HCT116 (cell line): ENCODE measurements around the gene CLEC3B. TPM values are rescaled to one million over a fixed set of nuclear protein-coding genes. Genes with fewer than 3 reads are reported as not detected.

ENCODE experiments used
- ATAC-seq: fragments of 200-7000 bp; cut with Tn5 transposase; 2 replicates; pipeline ENCODE4 v1.9.1; 2020; ENCODE audit warnings: mild to moderate bottlenecking, moderate library complexity
- BruUV-seq: library from RNA; stranded (reverse); fragments of 400-500 nt; replicated peaks from 2 replicates; lab custom pipeline; 2021; lab: Mats Ljungman, UMichigan
- CTCF ChIA-PET: fragments of 300-600 bp; sonication (Branson Sonifier 250); formaldehyde crosslinking; loops from one replicate; lab custom pipeline; 2021; ENCODE audit warnings: antibody characterized with exemption; lab: Charles Lee
- POLR2A ChIA-PET: fragments of 300-600, 350-600 bp; sonication (Branson Sonifier 250); formaldehyde crosslinking; loops from one replicate; lab custom pipeline; 2021; ENCODE audit warnings: antibody characterized with exemption; lab: Charles Lee
- RAD21 ChIA-PET, 2 experiments: fragments of 300-600 bp; sonication (Branson Sonifier 250); formaldehyde crosslinking; loops; one replicate each; lab custom pipeline; 2023; ENCODE audit warnings: low total read pairs in 2 of 2; ENCODE audit not compliant: uncharacterized antibody in 2 of 2, unreplicated experiment in 2 of 2, low non-redundant PET in 1 of 2; lab: Charles Lee
- DNase-seq: peaks from one replicate; pipeline ENCODE4 v3.0.0-alpha.2; 2010; ENCODE audit warnings: low read depth, low spot score
- H2AFZ ChIP-seq: fragments of 200-600 bp; shearing (Covaris generic), sonication (generic); 2 replicates; pipeline ENCODE4 v1.6.1; 2017; ENCODE audit warnings: low read depth, mixed run types, mixed read lengths, antibody characterized with exemption, low read length; ENCODE audit not compliant: poor library complexity, severe bottlenecking
- H3K27ac ChIP-seq: 2 replicates; pipeline ENCODE4 v1.5.1; 2012; ENCODE audit warnings: low read depth, low read length
- H3K27me3 ChIP-seq: fragments of 200-600 bp; sonication (generic); 2 replicates; pipeline ENCODE4 v1.6.1; 2016; ENCODE audit warnings: mixed run types, low read length, mixed read lengths; ENCODE audit not compliant: insufficient read depth
- H3K36me3 ChIP-seq, 2 experiments: fragments of 200-500 bp in 1 of 2; fragments of 200-600 bp in 1 of 2; sonication (Bioruptor generic) in 1 of 2; sonication (generic) in 1 of 2; 2 replicates each; pipeline versions ENCODE4 v1.5.1 to v1.6.1; 2014 to 2016; ENCODE audit warnings: low read length in 2 of 2, inconsistent platforms in 1 of 2, mixed read lengths in 1 of 2, mixed run types in 1 of 2; ENCODE audit not compliant: insufficient read depth in 2 of 2, control insufficient read depth in 1 of 2
- H3K4me1 ChIP-seq, 2 experiments: fragments of 200-600 bp in 1 of 2; sonication (generic) in 1 of 2; 2 replicates each; pipeline versions ENCODE4 v1.5.1 to v1.6.1; 2012 to 2017; ENCODE audit warnings: low read length in 2 of 2, inconsistent platforms in 1 of 2, mild to moderate bottlenecking in 1 of 2, mixed read lengths in 1 of 2, mixed run types in 1 of 2, moderate library complexity in 1 of 2; ENCODE audit not compliant: insufficient read depth in 2 of 2, control insufficient read depth in 1 of 2
- H3K4me2 ChIP-seq: fragments of 200-600 bp; sonication (generic); 2 replicates; pipeline ENCODE4 v1.6.1; 2017; ENCODE audit warnings: mixed run types, low read length, mixed read lengths
- H3K4me3 ChIP-seq, 2 experiments: fragments of 200-600 bp in 1 of 2; sonication (generic) in 1 of 2; replicated peaks in 1 of 2; 2 replicates each; pipeline ENCODE4 v1.5.1; 2011 to 2016; ENCODE audit warnings: low read length in 2 of 2, control low read depth in 1 of 2, low read depth in 1 of 2, mild to moderate bottlenecking in 1 of 2, mixed read lengths in 1 of 2, mixed run types in 1 of 2
- H3K79me2 ChIP-seq: fragments of 200-600 bp; sonication (generic); 2 replicates; pipeline ENCODE4 v1.6.1; 2017; ENCODE audit warnings: mild to moderate bottlenecking, mixed run types, low read length, moderate library complexity, mixed read lengths; ENCODE audit not compliant: insufficient read depth
- H3K9ac ChIP-seq: fragments of 200-600 bp; sonication (generic); 2 replicates; pipeline ENCODE4 v1.6.1; 2016; ENCODE audit warnings: low read length, mixed read lengths
- H3K9me2 ChIP-seq: fragments of 200-600 bp; sonication (generic), shearing (Covaris generic); 2 replicates; pipeline ENCODE4 v1.6.1; 2017; ENCODE audit warnings: mixed run types, mild to moderate bottlenecking, moderate library complexity; ENCODE audit not compliant: insufficient read depth
- H3K9me3 ChIP-seq, 2 experiments: fragments of 200-500 bp in 1 of 2; fragments of 200-600 bp in 1 of 2; sonication (Bioruptor generic) in 1 of 2; sonication (generic) in 1 of 2; 2 replicates each; pipeline ENCODE4 v1.6.1; 2014 to 2017; ENCODE audit warnings: low read length in 2 of 2, mixed read lengths in 2 of 2, inconsistent platforms in 1 of 2, low read depth in 1 of 2, mild to moderate bottlenecking in 1 of 2, mixed run types in 1 of 2, moderate library complexity in 1 of 2; ENCODE audit not compliant: control insufficient read depth in 1 of 2, insufficient read depth in 1 of 2
- H4K20me1 ChIP-seq: fragments of 200-600 bp; sonication (generic), shearing (Covaris generic); 2 replicates; pipeline ENCODE4 v1.6.1; 2017; ENCODE audit warnings: mixed run types, mild to moderate bottlenecking, moderate library complexity; ENCODE audit not compliant: insufficient read depth
- CBX3 ChIP-seq: IDR thresholded peaks from 2 replicates; pipeline ENCODE4 v1.6.1; 2012; ENCODE audit warnings: low read depth
- CEBPB ChIP-seq: IDR thresholded peaks from 2 replicates; pipeline ENCODE4 v1.6.1; 2012; ENCODE audit warnings: low read depth
- EGR1 ChIP-seq: IDR thresholded peaks from 2 replicates; pipeline ENCODE4 v1.6.1; 2012; ENCODE audit warnings: low read depth
- ELF1 ChIP-seq: IDR thresholded peaks from 2 replicates; pipeline ENCODE4 v1.6.1; 2012; ENCODE audit warnings: low read depth, borderline replicate concordance
- EZH2 ChIP-seq: fragments of 200-600 bp; sonication (generic); IDR thresholded peaks from 2 replicates; pipeline ENCODE4 v1.6.1; 2017; ENCODE audit warnings: antibody characterized with exemption, mixed run types
- EZH2phosphoT487 ChIP-seq: fragments of 200-600 bp; IDR thresholded peaks from 2 replicates; pipeline ENCODE4 v1.6.1; 2018; ENCODE audit warnings: antibody characterized with exemption, borderline replicate concordance
- FOSL1 ChIP-seq: IDR thresholded peaks from 2 replicates; pipeline ENCODE4 v1.6.1; 2012; ENCODE audit warnings: low read depth
- JUND ChIP-seq: IDR thresholded peaks from 2 replicates; pipeline ENCODE4 v1.6.1; 2012
- POLR2A ChIP-seq: IDR thresholded peaks from 2 replicates; pipeline ENCODE4 v1.7.0; 2011; ENCODE audit warnings: borderline replicate concordance; ENCODE audit not compliant: insufficient read depth, insufficient read length; ENCODE audit errors: extremely low read depth
- POLR2AphosphoS5 ChIP-seq: IDR thresholded peaks from 2 replicates; pipeline ENCODE4 v1.6.1; 2011; ENCODE audit warnings: mild to moderate bottlenecking, low read depth, low read length, moderate library complexity
- SP1 ChIP-seq: IDR thresholded peaks from 2 replicates; pipeline ENCODE4 v1.6.1; 2012; ENCODE audit warnings: low read depth
- SRF ChIP-seq: IDR thresholded peaks from 2 replicates; pipeline ENCODE4 v1.6.1; 2012; ENCODE audit warnings: low read depth
- TCF7L2 ChIP-seq: IDR thresholded peaks from 2 replicates; pipeline ENCODE4 v1.7.0; 2011; ENCODE audit warnings: borderline replicate concordance, inconsistent platforms; ENCODE audit not compliant: insufficient read depth, insufficient read length; ENCODE audit errors: extremely low read depth
- YY1 ChIP-seq: IDR thresholded peaks from 2 replicates; pipeline ENCODE4 v1.6.1; 2011; ENCODE audit warnings: low read length, low read depth, moderate library complexity, mild to moderate bottlenecking; ENCODE audit not compliant: insufficient replicate concordance; ENCODE audit errors: extremely low read depth
- ZNF274 ChIP-seq: fragments of 200-500 bp; sonication (Bioruptor generic); IDR thresholded peaks from 2 replicates; pipeline ENCODE4 v1.6.1; 2014; ENCODE audit warnings: mild to moderate bottlenecking, low read depth, low read length, inconsistent platforms
- intact Hi-C: fragments of 100-400 bp; cut with micrococcal nuclease; formaldehyde crosslinking; loops from 2 replicates; pipeline ENCODE4 v1.10.0; 2022
- total RNA-seq: library from RNA; stranded (reverse); gene quantifications from one replicate; pipeline ENCODE4 v1.2.1, GENCODE V29; 2021; ENCODE audit not compliant: unreplicated experiment
- TF ChIP-seq, protein P1 (sequence below): IDR thresholded peaks from 2 replicates; pipeline ENCODE4 v1.6.1; 2012; ENCODE audit warnings: low read depth
- TF ChIP-seq, protein P2 (sequence below), 3 experiments: fragments of 200-600 bp in 1 of 3; sonication (generic) in 1 of 3; IDR thresholded peaks in 2 of 3; conservative IDR thresholded peaks in 1 of 3; 2 replicates each; pipeline ENCODE4 v1.5.1; 2012 to 2017; ENCODE audit warnings: low read depth in 2 of 3, low read length in 2 of 3, antibody characterized with exemption in 1 of 3, borderline replicate concordance in 1 of 3, control low read depth in 1 of 3, mild to moderate bottlenecking in 1 of 3, mixed read lengths in 1 of 3, mixed run types in 1 of 3, moderate library complexity in 1 of 3; ENCODE audit not compliant: insufficient read depth in 1 of 3
- TF ChIP-seq, protein P3 (sequence below): IDR thresholded peaks from 2 replicates; pipeline ENCODE4 v1.6.1; 2012

Gene CLEC3B
- total RNA-seq, 1 experiment from 2014 or later, result 0.57 TPM

DNA sequence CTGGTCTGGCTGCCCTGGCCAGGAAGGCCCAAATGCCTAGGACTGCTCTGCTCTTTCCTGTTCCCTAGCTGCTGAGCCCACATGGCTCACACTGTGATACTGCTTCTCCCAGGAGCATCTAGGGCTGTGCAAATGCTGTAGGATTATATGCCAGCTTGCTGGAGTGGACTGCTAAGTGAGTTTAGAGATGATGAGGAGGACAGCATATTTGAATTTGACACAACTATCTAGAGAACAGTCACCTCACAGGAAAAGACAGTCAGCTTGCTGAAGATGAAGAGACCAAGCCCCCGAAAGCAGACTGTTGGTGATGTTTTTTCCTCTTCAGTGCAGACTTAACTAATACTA is 39.2 kb downstream of the CLEC3B start:
- ChIA-PET POLR2A (no interaction called here), RAD21 (no interaction called here), CTCF (no interaction called here)
- Histone ChIP-seq H3K9me2 (no peaks in the 10 kb centered on the region), H3K4me3 (no peak overlapping the region), H4K20me1 (no peaks in the 10 kb centered on the region), H3K9ac (no peak overlapping the region), H3K27ac (no peak overlapping the region), H3K79me2 (no peaks in the 10 kb centered on the region), H3K27me3 (no peaks in the 10 kb centered on the region), H3K4me1 (peaks cover 0 to 32% of the 10 kb centered on the region in 2 experiments; a peak in 2 of 4 replicates), H2AFZ (no peak overlapping the region), H3K9me3 (no peaks in the 10 kb centered on the region), H3K36me3 (no peaks in the 10 kb centered on the region), H3K4me2 (peak overlapping the region; percentile 2; the same call in 1 of the 2 replicates)
- intact Hi-C loops, result no loop called here
- no peak for DNase-seq
- no TSS peak for BruUV-seq
- TF ChIP-seq YY1 (no peak), FOSL1 (no peak), JUND (no peak), ZNF274 (no peak), TCF7L2 (no peak), EGR1 (no peak), CBX3 (no peak), POLR2A (no peak), ELF1 (no peak), EZH2phosphoT487 (no peak), SP1 (no peak), SRF (no peak), EZH2 (no peak), POLR2AphosphoS5 (no peak), CEBPB (no peak)
- TF ChIP-seq, protein P1, sequence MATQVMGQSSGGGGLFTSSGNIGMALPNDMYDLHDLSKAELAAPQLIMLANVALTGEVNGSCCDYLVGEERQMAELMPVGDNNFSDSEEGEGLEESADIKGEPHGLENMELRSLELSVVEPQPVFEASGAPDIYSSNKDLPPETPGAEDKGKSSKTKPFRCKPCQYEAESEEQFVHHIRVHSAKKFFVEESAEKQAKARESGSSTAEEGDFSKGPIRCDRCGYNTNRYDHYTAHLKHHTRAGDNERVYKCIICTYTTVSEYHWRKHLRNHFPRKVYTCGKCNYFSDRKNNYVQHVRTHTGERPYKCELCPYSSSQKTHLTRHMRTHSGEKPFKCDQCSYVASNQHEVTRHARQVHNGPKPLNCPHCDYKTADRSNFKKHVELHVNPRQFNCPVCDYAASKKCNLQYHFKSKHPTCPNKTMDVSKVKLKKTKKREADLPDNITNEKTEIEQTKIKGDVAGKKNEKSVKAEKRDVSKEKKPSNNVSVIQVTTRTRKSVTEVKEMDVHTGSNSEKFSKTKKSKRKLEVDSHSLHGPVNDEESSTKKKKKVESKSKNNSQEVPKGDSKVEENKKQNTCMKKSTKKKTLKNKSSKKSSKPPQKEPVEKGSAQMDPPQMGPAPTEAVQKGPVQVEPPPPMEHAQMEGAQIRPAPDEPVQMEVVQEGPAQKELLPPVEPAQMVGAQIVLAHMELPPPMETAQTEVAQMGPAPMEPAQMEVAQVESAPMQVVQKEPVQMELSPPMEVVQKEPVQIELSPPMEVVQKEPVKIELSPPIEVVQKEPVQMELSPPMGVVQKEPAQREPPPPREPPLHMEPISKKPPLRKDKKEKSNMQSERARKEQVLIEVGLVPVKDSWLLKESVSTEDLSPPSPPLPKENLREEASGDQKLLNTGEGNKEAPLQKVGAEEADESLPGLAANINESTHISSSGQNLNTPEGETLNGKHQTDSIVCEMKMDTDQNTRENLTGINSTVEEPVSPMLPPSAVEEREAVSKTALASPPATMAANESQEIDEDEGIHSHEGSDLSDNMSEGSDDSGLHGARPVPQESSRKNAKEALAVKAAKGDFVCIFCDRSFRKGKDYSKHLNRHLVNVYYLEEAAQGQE, result no peak
- TF ChIP-seq, protein P2, sequence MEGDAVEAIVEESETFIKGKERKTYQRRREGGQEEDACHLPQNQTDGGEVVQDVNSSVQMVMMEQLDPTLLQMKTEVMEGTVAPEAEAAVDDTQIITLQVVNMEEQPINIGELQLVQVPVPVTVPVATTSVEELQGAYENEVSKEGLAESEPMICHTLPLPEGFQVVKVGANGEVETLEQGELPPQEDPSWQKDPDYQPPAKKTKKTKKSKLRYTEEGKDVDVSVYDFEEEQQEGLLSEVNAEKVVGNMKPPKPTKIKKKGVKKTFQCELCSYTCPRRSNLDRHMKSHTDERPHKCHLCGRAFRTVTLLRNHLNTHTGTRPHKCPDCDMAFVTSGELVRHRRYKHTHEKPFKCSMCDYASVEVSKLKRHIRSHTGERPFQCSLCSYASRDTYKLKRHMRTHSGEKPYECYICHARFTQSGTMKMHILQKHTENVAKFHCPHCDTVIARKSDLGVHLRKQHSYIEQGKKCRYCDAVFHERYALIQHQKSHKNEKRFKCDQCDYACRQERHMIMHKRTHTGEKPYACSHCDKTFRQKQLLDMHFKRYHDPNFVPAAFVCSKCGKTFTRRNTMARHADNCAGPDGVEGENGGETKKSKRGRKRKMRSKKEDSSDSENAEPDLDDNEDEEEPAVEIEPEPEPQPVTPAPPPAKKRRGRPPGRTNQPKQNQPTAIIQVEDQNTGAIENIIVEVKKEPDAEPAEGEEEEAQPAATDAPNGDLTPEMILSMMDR (IDR thresholded peaks at IDR 0.05 in 2 of 3, conservative IDR thresholded peaks at IDR 0.05 in 1 of 3; ENCODE audit: borderline replicate concordance in 1 of 3, insufficient read depth in 1 of 3, low read depth in 2 of 3, low read length in 2 of 3), result no peak
- TF ChIP-seq, protein P3, sequence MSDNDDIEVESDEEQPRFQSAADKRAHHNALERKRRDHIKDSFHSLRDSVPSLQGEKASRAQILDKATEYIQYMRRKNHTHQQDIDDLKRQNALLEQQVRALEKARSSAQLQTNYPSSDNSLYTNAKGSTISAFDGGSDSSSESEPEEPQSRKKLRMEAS, result no peak
- ATAC-seq, result peak; percentile 24; the same call in 1 of the 2 replicates
